K562 (cell line): ENCODE measurements around the gene PRKX. TPM values are rescaled to one million over a fixed set of nuclear protein-coding genes. Genes with fewer than 3 reads are reported as not detected.
A peak's percentile ranks its signal among the peaks of the same experiment; 100 is the strongest.
"Not testable (repeated sequence)": the region's sequence is repeated elsewhere in the genome, so short reads cannot be mapped to it uniquely, and the experiment has no call there.

Source experiments
- BHLHE40 ChIP-seq: IDR thresholded peaks from 2 replicates; pipeline ENCODE4 v1.6.1; 2011; ENCODE audit warnings: low read length, improper control_type of control experiment
- CREM ChIP-seq: IDR thresholded peaks from 2 replicates; pipeline ENCODE4 v1.6.1; 2014; ENCODE audit warnings: antibody characterized with exemption, low read depth
- HDAC8 ChIP-seq: fragments of 450-650 bp; IDR thresholded peaks from 2 replicates; pipeline ENCODE4 v1.6.1; 2016; ENCODE audit warnings: mild to moderate bottlenecking, missing genetic modification characterization, moderate library complexity, missing compliant biosample characterization
- KLF16 ChIP-seq: IDR thresholded peaks from 2 replicates; pipeline ENCODE4 v1.6.1; 2016; ENCODE audit warnings: antibody characterized with exemption
- MYC ChIP-seq, 2 experiments: fragments of 250-450 bp in 1 of 2; sonication (Bioruptor Pico) in 1 of 2; IDR thresholded peaks; 2 replicates each; pipeline versions ENCODE4 v1.5.1 to v1.6.1; 2012 to 2021; ENCODE audit warnings: low read depth in 2 of 2, borderline replicate concordance in 1 of 2, improper control_type of control experiment in 1 of 2, low read length in 1 of 2, mild to moderate bottlenecking in 1 of 2, moderate library complexity in 1 of 2
- NCOR1 ChIP-seq: fragments of 450-650 bp; IDR thresholded peaks from 2 replicates; pipeline ENCODE4 v1.6.1; 2016; ENCODE audit warnings: mild to moderate bottlenecking, moderate library complexity
- RNF2 ChIP-seq: sonication (generic); IDR thresholded peaks from 2 replicates; pipeline ENCODE4 v1.6.1; 2016
- SMAD4 ChIP-seq: fragments of 250-450 bp; sonication (Bioruptor Pico); conservative IDR thresholded peaks from 2 replicates; pipeline ENCODE4 v1.8.0; 2021; ENCODE audit warnings: inconsistent platforms, mild to moderate bottlenecking, moderate library complexity
- STAT5B ChIP-seq: fragments of 250-450 bp; sonication (Bioruptor Pico); IDR thresholded peaks from 2 replicates; pipeline ENCODE4 v1.8.0; 2021; ENCODE audit warnings: mild to moderate bottlenecking, inconsistent platforms
- TAF7 ChIP-seq: fragments of 450-650 bp; IDR thresholded peaks from 2 replicates; pipeline ENCODE4 v1.6.1; 2016; ENCODE audit warnings: missing genetic modification characterization, missing compliant biosample characterization
- TCF3 ChIP-seq: sonication (generic); formaldehyde crosslinking; IDR thresholded peaks from 2 replicates; pipeline ENCODE4 v1.4.0; 2020; ENCODE audit warnings: mild to moderate bottlenecking, missing genetic modification reagents
- ZNF134 ChIP-seq: fragments of 250-450 bp; sonication (Bioruptor Pico); conservative IDR thresholded peaks from 2 replicates; pipeline ENCODE4 v1.4.0; 2020
- ZNF212 ChIP-seq: fragments of 450-650 bp; formaldehyde crosslinking; IDR thresholded peaks from 2 replicates; pipeline ENCODE4 v1.4.0; 2020; ENCODE audit warnings: mild to moderate bottlenecking
- ZNF239 ChIP-seq: fragments of 250-450 bp; sonication (Bioruptor Pico); IDR thresholded peaks from 2 replicates; pipeline ENCODE4 v1.4.0; 2020; ENCODE audit warnings: mild to moderate bottlenecking
- ZNF584 ChIP-seq: fragments of 200-800 bp; sonication (Bioruptor generic); IDR thresholded peaks from 2 replicates; pipeline ENCODE4 v1.6.1; 2016; ENCODE audit warnings: low read depth, mild to moderate bottlenecking, missing genetic modification characterization, missing compliant biosample characterization
- polyA plus RNA-seq, 8 experiments: library from polyadenylated mRNA; depleted of rRNA in 4 of 8; stranded (reverse) in 5 of 8; unstranded in 3 of 8; fragments of >200 nt; fragmentation: Nextera tagmentation in 2 of 8; fragmentation: Illumina TruSeq in 1 of 8; extraction: Ambion mirVana in 2 of 8; extraction: Trizol in 1 of 8; gene quantifications; 2 replicates each; pipeline versions ENCODE4 v1.2.1 to v1.2.3, GENCODE V29; 2011 to 2014; ENCODE audit warnings: inconsistent platforms in 1 of 8, missing spikeins in 1 of 8
- total RNA-seq, 7 experiments: library from RNA; depleted of rRNA in 6 of 7; stranded (reverse); fragments of >200 nt in 6 of 7; fragmentation: Illumina TruSeq in 2 of 7; extraction: Trizol in 2 of 7; gene quantifications; 2 replicates each; pipeline versions ENCODE4 v1.2.1 to v1.2.3, GENCODE V29; 2011 to 2021; ENCODE audit warnings: low replicate concordance in 1 of 7
- TF ChIP-seq, protein P1 (sequence below): fragments of 250-450 bp; sonication (Bioruptor Pico); IDR thresholded peaks from 2 replicates; pipeline ENCODE4 v1.4.0; 2020
- TF ChIP-seq, protein P2 (sequence below): fragments of 450-650 bp; conservative IDR thresholded peaks from 2 replicates; pipeline ENCODE4 v1.6.1; 2016; ENCODE audit warnings: missing genetic modification characterization, low read depth, mild to moderate bottlenecking, control low read depth, missing compliant biosample characterization
- TF ChIP-seq, protein P3 (sequence below): fragments of 250-450 bp; sonication (Bioruptor Pico); IDR thresholded peaks from 2 replicates; pipeline ENCODE4 v1.8.0; 2022; ENCODE audit warnings: moderate library complexity, mild to moderate bottlenecking, inconsistent platforms
- TF ChIP-seq, protein P4 (sequence below): fragments of 450-650 bp; formaldehyde crosslinking; IDR thresholded peaks from 2 replicates; pipeline ENCODE4 v1.4.0; 2020; ENCODE audit warnings: mild to moderate bottlenecking, moderate library complexity

PRKX gene
- total and polyA plus RNA-seq, 9 of the 15 experiments (the other 6 are each of a cell fraction or from before 2014, with no cell fraction given) = 3.3 to 29.4 (median 23.7) TPM

DNA sequence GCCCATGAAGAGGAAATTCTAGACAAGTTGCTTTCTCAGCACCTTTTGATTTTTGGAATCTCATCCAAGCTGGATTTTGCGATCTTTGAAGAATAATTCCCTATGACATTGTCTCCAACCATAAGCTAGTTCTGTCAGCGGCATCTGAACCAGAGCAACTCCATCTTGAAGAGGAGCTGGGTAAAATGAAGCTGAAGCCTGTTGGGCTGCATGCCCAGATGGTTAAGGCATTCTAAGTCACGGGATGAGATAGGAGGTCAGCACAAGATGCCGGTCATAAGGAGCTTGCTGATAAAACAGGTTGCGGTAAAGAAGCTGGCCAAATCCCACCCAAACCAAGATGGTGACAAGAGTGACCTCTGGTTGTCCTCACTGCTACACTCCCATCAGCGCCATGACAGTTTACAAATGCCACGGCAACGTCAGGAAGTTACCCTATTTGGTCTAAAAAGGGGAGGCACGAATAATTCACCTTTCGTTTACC is 12.0 kb downstream of the PRKX start (continued):
- TF ChIP-seq, protein P1, sequence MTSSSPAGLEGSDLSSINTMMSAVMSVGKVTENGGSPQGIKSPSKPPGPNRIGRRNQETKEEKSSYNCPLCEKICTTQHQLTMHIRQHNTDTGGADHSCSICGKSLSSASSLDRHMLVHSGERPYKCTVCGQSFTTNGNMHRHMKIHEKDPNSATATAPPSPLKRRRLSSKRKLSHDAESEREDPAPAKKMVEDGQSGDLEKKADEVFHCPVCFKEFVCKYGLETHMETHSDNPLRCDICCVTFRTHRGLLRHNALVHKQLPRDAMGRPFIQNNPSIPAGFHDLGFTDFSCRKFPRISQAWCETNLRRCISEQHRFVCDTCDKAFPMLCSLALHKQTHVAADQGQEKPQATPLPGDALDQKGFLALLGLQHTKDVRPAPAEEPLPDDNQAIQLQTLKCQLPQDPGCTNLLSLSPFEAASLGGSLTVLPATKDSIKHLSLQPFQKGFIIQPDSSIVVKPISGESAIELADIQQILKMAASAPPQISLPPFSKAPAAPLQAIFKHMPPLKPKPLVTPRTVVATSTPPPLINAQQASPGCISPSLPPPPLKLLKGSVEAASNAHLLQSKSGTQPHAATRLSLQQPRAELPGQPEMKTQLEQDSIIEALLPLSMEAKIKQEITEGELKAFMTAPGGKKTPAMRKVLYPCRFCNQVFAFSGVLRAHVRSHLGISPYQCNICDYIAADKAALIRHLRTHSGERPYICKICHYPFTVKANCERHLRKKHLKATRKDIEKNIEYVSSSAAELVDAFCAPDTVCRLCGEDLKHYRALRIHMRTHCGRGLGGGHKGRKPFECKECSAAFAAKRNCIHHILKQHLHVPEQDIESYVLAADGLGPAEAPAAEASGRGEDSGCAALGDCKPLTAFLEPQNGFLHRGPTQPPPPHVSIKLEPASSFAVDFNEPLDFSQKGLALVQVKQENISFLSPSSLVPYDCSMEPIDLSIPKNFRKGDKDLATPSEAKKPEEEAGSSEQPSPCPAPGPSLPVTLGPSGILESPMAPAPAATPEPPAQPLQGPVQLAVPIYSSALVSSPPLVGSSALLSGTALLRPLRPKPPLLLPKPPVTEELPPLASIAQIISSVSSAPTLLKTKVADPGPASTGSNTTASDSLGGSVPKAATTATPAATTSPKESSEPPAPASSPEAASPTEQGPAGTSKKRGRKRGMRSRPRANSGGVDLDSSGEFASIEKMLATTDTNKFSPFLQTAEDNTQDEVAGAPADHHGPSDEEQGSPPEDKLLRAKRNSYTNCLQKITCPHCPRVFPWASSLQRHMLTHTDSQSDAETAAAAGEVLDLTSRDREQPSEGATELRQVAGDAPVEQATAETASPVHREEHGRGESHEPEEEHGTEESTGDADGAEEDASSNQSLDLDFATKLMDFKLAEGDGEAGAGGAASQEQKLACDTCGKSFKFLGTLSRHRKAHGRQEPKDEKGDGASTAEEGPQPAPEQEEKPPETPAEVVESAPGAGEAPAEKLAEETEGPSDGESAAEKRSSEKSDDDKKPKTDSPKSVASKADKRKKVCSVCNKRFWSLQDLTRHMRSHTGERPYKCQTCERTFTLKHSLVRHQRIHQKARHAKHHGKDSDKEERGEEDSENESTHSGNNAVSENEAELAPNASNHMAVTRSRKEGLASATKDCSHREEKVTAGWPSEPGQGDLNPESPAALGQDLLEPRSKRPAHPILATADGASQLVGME (CRISPR knock-in tag) = peak; percentile 96
- TF ChIP-seq BHLHE40 (peak; percentile 89), STAT5B (CRISPR knock-in tag) (peak; percentile 68; the same call in 1 of the 2 replicates), TAF7 (tag) (peak; percentile 75), NCOR1 (peak; percentile 67), ZNF212 (CRISPR knock-in tag) (peak; percentile 90), RNF2 (peak; percentile 49; the same call in 1 of the 2 replicates), ZNF239 (peak; percentile 94), HDAC8 (tag) (peak; percentile 99), ZNF584 (peak; percentile 99), ZNF134 (CRISPR knock-in tag) (peak; percentile 89), CREM (peak; percentile 39; the same call in 1 of the 2 replicates), MYC (CRISPR knock-in tag; IDR thresholded peaks at IDR 0.05; ENCODE audit: borderline replicate concordance, low read depth) (peak; percentile 89), SMAD4 (peak; percentile 99), TCF3 (CRISPR knock-in tag) (peak; percentile 81), KLF16 (peak; percentile 26; the same call in 1 of the 2 replicates)
- TF ChIP-seq, protein P2, sequence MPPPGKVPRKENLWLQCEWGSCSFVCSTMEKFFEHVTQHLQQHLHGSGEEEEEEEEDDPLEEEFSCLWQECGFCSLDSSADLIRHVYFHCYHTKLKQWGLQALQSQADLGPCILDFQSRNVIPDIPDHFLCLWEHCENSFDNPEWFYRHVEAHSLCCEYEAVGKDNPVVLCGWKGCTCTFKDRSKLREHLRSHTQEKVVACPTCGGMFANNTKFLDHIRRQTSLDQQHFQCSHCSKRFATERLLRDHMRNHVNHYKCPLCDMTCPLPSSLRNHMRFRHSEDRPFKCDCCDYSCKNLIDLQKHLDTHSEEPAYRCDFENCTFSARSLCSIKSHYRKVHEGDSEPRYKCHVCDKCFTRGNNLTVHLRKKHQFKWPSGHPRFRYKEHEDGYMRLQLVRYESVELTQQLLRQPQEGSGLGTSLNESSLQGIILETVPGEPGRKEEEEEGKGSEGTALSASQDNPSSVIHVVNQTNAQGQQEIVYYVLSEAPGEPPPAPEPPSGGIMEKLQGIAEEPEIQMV = peak; percentile 86
- not testable (repeated sequence) for TF ChIP-seq MYC (IDR thresholded peaks at IDR 0.05; ENCODE audit: low read depth, low read length)
- TF ChIP-seq, protein P3, sequence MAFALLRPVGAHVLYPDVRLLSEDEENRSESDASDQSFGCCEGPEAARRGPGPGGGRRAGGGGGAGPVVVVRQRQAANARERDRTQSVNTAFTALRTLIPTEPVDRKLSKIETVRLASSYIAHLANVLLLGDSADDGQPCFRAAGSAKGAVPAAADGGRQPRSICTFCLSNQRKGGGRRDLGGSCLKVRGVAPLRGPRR = peak; percentile 95
- TF ChIP-seq, protein P4, sequence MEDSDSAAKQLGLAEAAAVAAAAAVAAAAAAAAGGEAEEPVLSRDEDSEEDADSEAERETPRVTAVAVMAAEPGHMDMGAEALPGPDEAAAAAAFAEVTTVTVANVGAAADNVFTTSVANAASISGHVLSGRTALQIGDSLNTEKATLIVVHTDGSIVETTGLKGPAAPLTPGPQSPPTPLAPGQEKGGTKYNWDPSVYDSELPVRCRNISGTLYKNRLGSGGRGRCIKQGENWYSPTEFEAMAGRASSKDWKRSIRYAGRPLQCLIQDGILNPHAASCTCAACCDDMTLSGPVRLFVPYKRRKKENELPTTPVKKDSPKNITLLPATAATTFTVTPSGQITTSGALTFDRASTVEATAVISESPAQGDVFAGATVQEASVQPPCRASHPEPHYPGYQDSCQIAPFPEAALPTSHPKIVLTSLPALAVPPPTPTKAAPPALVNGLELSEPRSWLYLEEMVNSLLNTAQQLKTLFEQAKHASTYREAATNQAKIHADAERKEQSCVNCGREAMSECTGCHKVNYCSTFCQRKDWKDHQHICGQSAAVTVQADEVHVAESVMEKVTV = peak; percentile 55; the same call in 1 of the 2 replicates
